ENCODE measurements around the gene RAD51B.

DNA sequence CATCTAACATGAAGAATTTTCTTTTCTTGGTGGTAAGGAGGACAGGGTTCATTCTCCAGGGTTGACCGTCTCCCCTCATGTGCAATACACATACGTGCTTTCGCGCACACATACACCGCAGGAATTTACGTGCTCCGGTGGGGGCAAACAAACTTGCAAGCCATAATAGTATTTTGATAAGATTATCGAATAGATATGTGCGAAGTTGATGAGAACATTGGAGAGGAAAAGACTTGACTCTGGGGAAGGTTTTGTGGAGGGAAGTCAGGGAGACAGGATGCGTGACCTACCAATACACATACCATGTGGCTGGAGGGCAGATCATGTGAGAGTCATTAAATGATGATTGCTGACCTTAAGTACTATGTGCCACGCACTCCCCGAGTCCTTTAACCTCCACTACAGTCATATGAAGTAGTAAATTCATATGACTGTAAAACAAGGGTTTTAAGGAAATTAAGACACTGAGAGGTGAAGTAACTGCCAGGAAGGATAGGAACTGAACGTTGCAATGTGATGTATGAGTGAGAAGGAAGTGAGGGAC is 921 bp downstream of the RAD51B start:
- TF ChIP-seq, protein P1, sequence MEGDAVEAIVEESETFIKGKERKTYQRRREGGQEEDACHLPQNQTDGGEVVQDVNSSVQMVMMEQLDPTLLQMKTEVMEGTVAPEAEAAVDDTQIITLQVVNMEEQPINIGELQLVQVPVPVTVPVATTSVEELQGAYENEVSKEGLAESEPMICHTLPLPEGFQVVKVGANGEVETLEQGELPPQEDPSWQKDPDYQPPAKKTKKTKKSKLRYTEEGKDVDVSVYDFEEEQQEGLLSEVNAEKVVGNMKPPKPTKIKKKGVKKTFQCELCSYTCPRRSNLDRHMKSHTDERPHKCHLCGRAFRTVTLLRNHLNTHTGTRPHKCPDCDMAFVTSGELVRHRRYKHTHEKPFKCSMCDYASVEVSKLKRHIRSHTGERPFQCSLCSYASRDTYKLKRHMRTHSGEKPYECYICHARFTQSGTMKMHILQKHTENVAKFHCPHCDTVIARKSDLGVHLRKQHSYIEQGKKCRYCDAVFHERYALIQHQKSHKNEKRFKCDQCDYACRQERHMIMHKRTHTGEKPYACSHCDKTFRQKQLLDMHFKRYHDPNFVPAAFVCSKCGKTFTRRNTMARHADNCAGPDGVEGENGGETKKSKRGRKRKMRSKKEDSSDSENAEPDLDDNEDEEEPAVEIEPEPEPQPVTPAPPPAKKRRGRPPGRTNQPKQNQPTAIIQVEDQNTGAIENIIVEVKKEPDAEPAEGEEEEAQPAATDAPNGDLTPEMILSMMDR (conservative IDR thresholded peaks at IDR 0.05; ENCODE audit: low read depth, low read length) = no peak
- TF ChIP-seq EZH2 (IDR thresholded peaks at IDR 0.05; ENCODE audit: borderline replicate concordance, low read depth, low read length, poor library complexity, severe bottlenecking) = no peak

Data from A673 (cell line).